Activated B cell treated with CpG ODN at 0.5 μM for 24 hours (primary cell): Measurements from ENCODE around the gene SUCLG2. TPM values are rescaled to one million over a fixed set of nuclear protein-coding genes. Genes with fewer than 3 reads are reported as not detected.

Experiments used
- ATAC-seq: fragments of 200-7000 bp; cut with Tn5 transposase; one replicate; pipeline ENCODE4 v1.10.0; 2021; ENCODE audit warnings: low read depth, mild to moderate bottlenecking, moderate library complexity
- CTCF ChIA-PET: fragments of 350-600 bp; sonication (Branson Sonifier 250); formaldehyde crosslinking; loops from one replicate; lab custom pipeline; 2021; ENCODE audit warnings: antibody characterized with exemption; lab: Charles Lee
- POLR2A ChIA-PET: fragments of 350-600 bp; sonication (Branson Sonifier 250); formaldehyde crosslinking; loops from one replicate; lab custom pipeline; 2021; ENCODE audit warnings: antibody characterized with exemption; lab: Charles Lee
- DNase-seq: peaks from one replicate; pipeline ENCODE4 v3.0.0; 2022
- H3K27ac Mint-ChIP-seq: one replicate; pipeline ENCODE4 v1.8.0; 2020; ENCODE audit warnings: mixed read lengths
- H3K27me3 Mint-ChIP-seq: one replicate; pipeline ENCODE4 v1.8.0; 2021; ENCODE audit warnings: mixed read lengths
- H3K36me3 Mint-ChIP-seq: one replicate; pipeline ENCODE4 v1.8.0; 2021; ENCODE audit warnings: low read depth, mixed read lengths
- H3K4me1 Mint-ChIP-seq: one replicate; pipeline ENCODE4 v1.8.0; 2021; ENCODE audit warnings: mixed read lengths
- H3K4me3 Mint-ChIP-seq: one replicate; pipeline ENCODE4 v1.8.0; 2020; ENCODE audit warnings: mild to moderate bottlenecking, mixed read lengths
- H3K9me3 Mint-ChIP-seq: one replicate; pipeline ENCODE4 v1.8.0; 2020; ENCODE audit warnings: mixed read lengths
- intact Hi-C: fragments of 100-400 bp; cut with micrococcal nuclease; formaldehyde crosslinking; loops from one replicate; pipeline ENCODE4 v1.15.1; 2024
- total RNA-seq: library from RNA; stranded (reverse); gene quantifications from 2 replicates; pipeline ENCODE4 v1.2.3, GENCODE V29; 2022
- TF ChIP-seq, protein P1 (sequence below): fragments of 200-600 bp; IDR thresholded peaks from one replicate; pipeline ENCODE4 v1.8.0; 2022; ENCODE audit warnings: antibody characterized with exemption, mild to moderate bottlenecking

Gene SUCLG2
- total RNA-seq, 1 donor from 2014 or later = 40.8 TPM

- CTCF ChIA-PET = no interaction called here
- TF ChIP-seq, protein P1, sequence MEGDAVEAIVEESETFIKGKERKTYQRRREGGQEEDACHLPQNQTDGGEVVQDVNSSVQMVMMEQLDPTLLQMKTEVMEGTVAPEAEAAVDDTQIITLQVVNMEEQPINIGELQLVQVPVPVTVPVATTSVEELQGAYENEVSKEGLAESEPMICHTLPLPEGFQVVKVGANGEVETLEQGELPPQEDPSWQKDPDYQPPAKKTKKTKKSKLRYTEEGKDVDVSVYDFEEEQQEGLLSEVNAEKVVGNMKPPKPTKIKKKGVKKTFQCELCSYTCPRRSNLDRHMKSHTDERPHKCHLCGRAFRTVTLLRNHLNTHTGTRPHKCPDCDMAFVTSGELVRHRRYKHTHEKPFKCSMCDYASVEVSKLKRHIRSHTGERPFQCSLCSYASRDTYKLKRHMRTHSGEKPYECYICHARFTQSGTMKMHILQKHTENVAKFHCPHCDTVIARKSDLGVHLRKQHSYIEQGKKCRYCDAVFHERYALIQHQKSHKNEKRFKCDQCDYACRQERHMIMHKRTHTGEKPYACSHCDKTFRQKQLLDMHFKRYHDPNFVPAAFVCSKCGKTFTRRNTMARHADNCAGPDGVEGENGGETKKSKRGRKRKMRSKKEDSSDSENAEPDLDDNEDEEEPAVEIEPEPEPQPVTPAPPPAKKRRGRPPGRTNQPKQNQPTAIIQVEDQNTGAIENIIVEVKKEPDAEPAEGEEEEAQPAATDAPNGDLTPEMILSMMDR = no peak
- Mint-ChIP-seq H3K4me1 (no peaks in the 10 kb centered on the region), H3K36me3 (no peaks in the 10 kb centered on the region), H3K4me3 (no peak overlapping the region), H3K27ac (no peak overlapping the region), H3K27me3 (no peaks in the 10 kb centered on the region), H3K9me3 (peaks cover 39% of the 10 kb centered on the region)
- intact Hi-C loops = no loop called here
- POLR2A ChIA-PET = no interaction called here
- ATAC-seq (no peak), DNase-seq (no peak)
Measured at GRCh38 chr3:67335813-67336212, 318.6 kb downstream of the SUCLG2 start.

DNA sequence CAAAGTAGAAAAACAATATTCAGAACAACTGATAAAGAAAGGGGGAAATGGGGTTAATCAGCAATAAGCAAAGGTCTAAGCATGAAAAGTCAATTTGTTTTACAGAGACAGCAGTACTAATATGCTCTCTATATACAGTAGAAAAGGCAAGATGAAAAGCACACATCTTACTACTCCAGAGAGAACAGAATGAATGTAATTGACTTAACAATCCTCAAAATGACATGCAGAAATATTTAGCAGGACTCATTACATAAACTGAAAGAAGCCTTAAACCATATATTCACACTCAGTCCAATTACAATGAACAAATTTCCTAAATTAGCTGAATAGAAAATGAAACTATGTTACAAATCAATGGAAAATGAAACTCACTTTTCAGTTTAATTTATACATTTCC lies 319.8 kb downstream of the SUCLG2 start:
- ChIA-PET CTCF (no interaction called here), POLR2A (no interaction called here)
- DNase-seq = no peak
- TF ChIP-seq, protein P1 = no peak
- Mint-ChIP-seq H3K27ac (no peak overlapping the region), H3K4me3 (no peak overlapping the region), H3K27me3 (no peaks in the 10 kb centered on the region), H3K4me1 (no peaks in the 10 kb centered on the region), H3K9me3 (peaks cover 26% of the 10 kb centered on the region), H3K36me3 (no peaks in the 10 kb centered on the region)
- intact Hi-C loops = no loop called here
- no peak for ATAC-seq

DNA sequence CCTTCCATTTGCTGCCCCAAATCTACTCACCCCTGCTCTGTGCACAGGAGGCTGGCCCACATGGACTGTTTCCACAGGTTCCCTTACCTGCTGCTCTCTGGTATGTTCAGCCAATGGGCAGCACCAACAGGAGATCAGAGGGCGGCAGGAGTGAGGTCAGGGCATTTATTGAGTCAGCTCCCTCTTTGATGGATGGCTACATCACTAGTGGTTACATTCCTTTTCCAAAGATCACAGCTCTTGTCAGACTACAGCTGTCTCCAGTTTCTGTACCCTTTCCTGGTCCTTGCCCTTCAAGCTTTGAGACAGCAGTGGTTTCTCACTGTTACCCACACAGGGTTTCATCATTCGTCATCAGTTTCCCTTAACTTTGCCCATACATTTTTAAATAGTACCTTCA lies 325.1 kb downstream of the SUCLG2 start:
- H3K4me1 Mint-ChIP-seq = no peaks in the 10 kb centered on the region
- no peaks in the 10 kb centered on the region for H3K36me3 Mint-ChIP-seq
- no peak for DNase-seq
- ATAC-seq = no peak
- no peak overlapping the region for H3K4me3 Mint-ChIP-seq
- CTCF ChIA-PET = no interaction called here
- intact Hi-C loops = no loop called here
- TF ChIP-seq, protein P1 = no peak
- no peak overlapping the region for H3K27ac Mint-ChIP-seq
- no peaks in the 10 kb centered on the region for H3K9me3 Mint-ChIP-seq
- POLR2A ChIA-PET = no interaction called here
- no peaks in the 10 kb centered on the region for H3K27me3 Mint-ChIP-seq

DNA sequence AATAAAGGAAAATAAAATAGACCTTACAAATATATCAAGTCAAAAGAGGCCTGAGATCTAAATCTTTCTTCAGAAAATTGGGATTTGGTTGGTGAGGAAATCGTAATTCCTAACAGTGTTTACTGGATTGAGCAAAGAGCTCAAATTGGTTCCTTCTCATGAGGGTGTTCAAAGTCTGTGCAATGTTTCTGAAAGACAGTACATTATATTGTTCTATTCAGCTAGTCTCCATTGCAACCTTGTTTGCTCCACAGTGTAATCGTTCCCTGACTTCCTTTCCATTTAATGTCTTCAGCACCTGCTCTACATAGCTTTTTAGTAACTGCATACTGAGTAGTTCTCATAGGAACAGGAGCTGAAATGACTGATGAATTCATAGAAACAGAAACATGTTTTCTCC lies 326.8 kb downstream of the SUCLG2 start:
- ChIA-PET POLR2A (no interaction called here), CTCF (no interaction called here)
- intact Hi-C loops = no loop called here
- Mint-ChIP-seq H3K4me3 (no peak overlapping the region), H3K36me3 (no peaks in the 10 kb centered on the region), H3K27ac (no peak overlapping the region), H3K27me3 (no peaks in the 10 kb centered on the region), H3K4me1 (no peaks in the 10 kb centered on the region), H3K9me3 (peaks cover 1% of the 10 kb centered on the region)
- TF ChIP-seq, protein P1 = no peak
- no peak for ATAC-seq
- DNase-seq = no peak

DNA sequence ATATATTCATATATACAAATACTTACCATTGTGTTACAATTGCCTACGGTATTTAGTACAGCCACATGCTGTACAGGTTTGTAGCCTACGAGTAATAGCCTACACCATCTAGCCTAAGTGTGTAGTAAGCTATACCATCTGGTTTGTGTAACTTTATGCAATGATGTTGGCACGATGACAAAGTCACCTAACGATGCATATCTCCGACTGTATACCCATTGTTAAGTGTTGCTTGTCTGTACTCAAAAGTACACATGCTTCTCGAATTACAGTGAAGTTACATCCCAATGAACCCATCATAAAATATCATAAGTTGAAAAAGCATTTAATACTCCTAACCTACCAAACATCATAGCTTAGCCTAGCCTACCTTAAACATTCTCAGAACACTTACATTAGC lies 329.2 kb downstream of the SUCLG2 start:
- Mint-ChIP-seq H3K36me3 (no peaks in the 10 kb centered on the region), H3K9me3 (peaks cover 7% of the 10 kb centered on the region), H3K4me3 (no peak overlapping the region), H3K27me3 (no peaks in the 10 kb centered on the region), H3K4me1 (no peaks in the 10 kb centered on the region), H3K27ac (no peak overlapping the region)
- TF ChIP-seq, protein P1 = no peak
- ChIA-PET CTCF (no interaction called here), POLR2A (no interaction called here)
- intact Hi-C loops = no loop called here
- no peak for ATAC-seq
- DNase-seq = no peak
